Thyroid gland (tissue), 4 donors: ENCODE results near the gene MAPK1IP1L.

Experiments used
- CTCF ChIP-seq, 6 experiments: fragments of 200-600 bp in 3 of 6; fragments of 450-650 bp in 3 of 6; sonication (generic) in 3 of 6; IDR thresholded peaks; one replicate each; pipeline ENCODE4 v1.5.1; 2016 to 2019; ENCODE audit warnings: antibody characterized with exemption in 6 of 6, mild to moderate bottlenecking in 2 of 6, inconsistent platforms in 1 of 6, moderate library complexity in 1 of 6
- POLR2A ChIP-seq, 2 donors: fragments of 450-650 bp; IDR thresholded peaks; one replicate each; pipeline ENCODE4 v1.6.1; 2017; ENCODE audit warnings: antibody characterized with exemption in 2 of 2, mild to moderate bottlenecking in 2 of 2, moderate library complexity in 1 of 2

DNA sequence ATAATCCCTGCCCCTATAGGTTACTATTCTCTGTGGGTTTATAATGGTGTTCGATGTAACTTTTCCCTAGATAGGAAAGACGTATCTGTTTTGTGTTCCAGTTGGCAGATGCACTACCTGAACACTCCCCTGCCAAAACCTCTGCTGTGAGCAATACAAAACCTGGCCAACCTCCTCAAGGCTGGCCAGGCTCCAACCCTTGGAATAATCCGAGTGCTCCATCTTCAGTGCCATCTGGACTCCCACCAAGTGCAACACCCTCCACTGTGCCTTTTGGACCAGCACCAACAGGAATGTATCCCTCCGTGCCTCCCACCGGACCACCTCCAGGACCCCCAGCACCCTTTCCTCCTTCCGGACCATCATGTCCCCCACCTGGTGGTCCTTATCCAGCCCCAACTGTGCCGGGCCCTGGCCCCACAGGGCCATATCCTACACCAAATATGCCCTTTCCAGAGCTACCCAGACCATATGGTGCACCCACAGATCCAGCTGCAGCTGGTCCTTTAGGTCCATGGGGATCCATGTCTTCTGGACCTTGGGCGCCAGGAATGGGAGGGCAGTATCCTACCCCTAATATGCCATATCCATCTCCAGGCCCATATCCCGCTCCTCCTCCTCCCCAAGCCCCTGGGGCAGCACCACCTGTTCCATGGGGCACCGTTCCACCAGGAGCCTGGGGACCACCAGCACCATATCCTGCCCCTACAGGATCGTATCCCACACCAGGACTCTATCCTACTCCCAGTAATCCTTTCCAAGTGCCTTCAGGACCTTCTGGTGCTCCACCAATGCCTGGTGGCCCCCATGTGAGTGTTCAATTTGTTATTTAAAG lies 11.3 kb downstream of the MAPK1IP1L start:
- TF ChIP-seq CTCF (IDR thresholded peaks at IDR 0.05) (no peak), POLR2A (IDR thresholded peaks at IDR 0.05) (no peak)
